B cell (primary cell): ENCODE measurements around the gene KRTAP12-2. TPM values are rescaled to one million over a fixed set of nuclear protein-coding genes. Genes with fewer than 3 reads are reported as not detected.

ENCODE experiments used
- ATAC-seq: fragments of 200-7000 bp; cut with Tn5 transposase; one replicate; pipeline ENCODE4 v1.10.0; 2021; ENCODE audit warnings: low read depth, mild to moderate bottlenecking, moderate number of reproducible peaks, moderate library complexity
- CTCF ChIA-PET: fragments of 350-600 bp; sonication (Branson Sonifier 250); formaldehyde crosslinking; loops from one replicate; lab custom pipeline; 2021; ENCODE audit warnings: antibody characterized with exemption, inconsistent platforms; lab: Charles Lee
- POLR2A ChIA-PET: fragments of 350-600 bp; sonication (Branson Sonifier 250); formaldehyde crosslinking; loops from one replicate; lab custom pipeline; 2021; ENCODE audit warnings: antibody characterized with exemption; lab: Charles Lee
- DNase-seq: peaks from one replicate; pipeline ENCODE4 v3.0.0; 2013
- H2AFZ ChIP-seq: 2 replicates; pipeline ENCODE4 v1.6.1; 2012; ENCODE audit warnings: mild to moderate bottlenecking, low read depth, low read length; ENCODE audit not compliant: insufficient read depth, poor library complexity, severe bottlenecking
- H3K27ac ChIP-seq, 2 donors: 1 replicate in 1 of 2; 2 replicates in 1 of 2; pipeline ENCODE4 v1.5.1; 2012 to 2013; ENCODE audit warnings: low read length in 2 of 2, mild to moderate bottlenecking in 2 of 2, moderate library complexity in 1 of 2
- H3K27me3 ChIP-seq, 4 experiments: fragments of 200-600 bp in 1 of 4; sonication (generic) in 1 of 4; replicated peaks in 1 of 4; 1 replicate in 2 of 4; 2 replicates in 2 of 4; pipeline versions ENCODE4 v1.6.1 to v1.7.0; 2013 to 2016; ENCODE audit warnings: low read length in 3 of 4, mild to moderate bottlenecking in 2 of 4, mixed read lengths in 1 of 4, moderate library complexity in 1 of 4; ENCODE audit not compliant: insufficient read depth in 4 of 4, control insufficient read depth in 3 of 4; ENCODE audit errors: control extremely low read depth in 1 of 4
- H3K36me3 ChIP-seq, 2 experiments: replicated peaks in 1 of 2; 1 replicate in 1 of 2; 2 replicates in 1 of 2; pipeline versions ENCODE4 v1.6.1 to v1.7.1; 2013; ENCODE audit warnings: low read length in 1 of 2; ENCODE audit not compliant: insufficient read depth in 2 of 2, control insufficient read depth in 1 of 2; ENCODE audit errors: control extremely low read depth in 1 of 2, extremely low read depth in 1 of 2
- H3K4me1 ChIP-seq, 2 donors: fragments of 200-600 bp in 1 of 2; sonication (generic) in 1 of 2; 1 replicate in 1 of 2; 2 replicates in 1 of 2; pipeline versions ENCODE4 v1.5.1 to v1.6.1; 2013 to 2017; ENCODE audit warnings: low read length in 2 of 2; ENCODE audit not compliant: control insufficient read depth in 2 of 2, insufficient read depth in 2 of 2
- H3K4me2 ChIP-seq: replicated peaks from 2 replicates; pipeline ENCODE3; 2012; ENCODE audit warnings: mild to moderate bottlenecking, low read depth, low read length; ENCODE audit not compliant: poor library complexity, severe bottlenecking
- H3K4me3 ChIP-seq, 5 experiments: fragments of 200-600 bp in 1 of 5; sonication (generic) in 1 of 5; 1 replicate in 3 of 5; 2 replicates in 2 of 5; pipeline versions ENCODE4 v1.5.1 to v1.7.0; 2011 to 2016; ENCODE audit warnings: low read length in 4 of 5, mild to moderate bottlenecking in 4 of 5, low read depth in 2 of 5, control low read depth in 1 of 5, moderate library complexity in 1 of 5; ENCODE audit not compliant: insufficient read depth in 1 of 5; ENCODE audit errors: control extremely low read depth in 1 of 5, extremely low read depth in 1 of 5
- H3K79me2 ChIP-seq: fragments of 200-600 bp; sonication (generic); one replicate; pipeline ENCODE4 v1.6.0; 2016; ENCODE audit warnings: low read length; ENCODE audit not compliant: control insufficient read depth, insufficient read depth
- H3K9ac ChIP-seq: fragments of 200-600 bp; sonication (generic); 2 replicates; pipeline ENCODE4 v1.6.1; 2017; ENCODE audit warnings: mild to moderate bottlenecking, low read length, moderate library complexity
- H3K9me3 ChIP-seq, 3 donors: one replicate each; pipeline versions ENCODE4 v1.6.1 to v1.7.1; 2013; ENCODE audit warnings: low read length in 2 of 3; ENCODE audit not compliant: control insufficient read depth in 2 of 3, insufficient read depth in 1 of 3; ENCODE audit errors: control extremely low read depth in 1 of 3
- H4K20me1 ChIP-seq: 2 replicates; pipeline ENCODE4 v1.6.0; 2012; ENCODE audit warnings: mild to moderate bottlenecking, low read length; ENCODE audit not compliant: insufficient read depth, control insufficient read depth, poor library complexity, severe bottlenecking
- H3K27ac Mint-ChIP-seq: one replicate; pipeline ENCODE4 v1.8.0; 2021; ENCODE audit warnings: mixed read lengths
- H3K27me3 Mint-ChIP-seq: one replicate; pipeline ENCODE4 v1.8.0; 2021; ENCODE audit warnings: mixed read lengths
- H3K4me1 Mint-ChIP-seq: one replicate; pipeline ENCODE4 v1.8.0; 2021; ENCODE audit warnings: mixed read lengths
- H3K4me3 Mint-ChIP-seq: one replicate; pipeline ENCODE4 v1.8.0; 2021; ENCODE audit warnings: mixed read lengths
- H3K9me3 Mint-ChIP-seq: one replicate; pipeline ENCODE4 v1.8.0; 2022; ENCODE audit warnings: mixed read lengths; ENCODE audit not compliant: insufficient read depth
- CTCF ChIP-seq: fragments of 200-600 bp; IDR thresholded peaks from one replicate; pipeline ENCODE4 v1.8.0; 2022; ENCODE audit warnings: antibody characterized with exemption, mild to moderate bottlenecking
- EZH2 ChIP-seq: IDR thresholded peaks from 2 replicates; pipeline ENCODE4 v1.6.1; 2012; ENCODE audit warnings: borderline replicate concordance, low read depth, mild to moderate bottlenecking, moderate library complexity, low read length; ENCODE audit not compliant: insufficient read depth, poor library complexity, severe bottlenecking
- WGBS: methylation state at CpG from one replicate; pipeline ENCODE4 v1.1.5; 2013; ENCODE audit warnings: missing lambda C conversion rate; ENCODE audit not compliant: insufficient coverage; 5-methylcytosine and 5-hydroxymethylcytosine counted together
- intact Hi-C: fragments of 100-400 bp; cut with micrococcal nuclease; formaldehyde crosslinking; loops from one replicate; pipeline ENCODE4 v1.10.0; 2022
- polyA plus RNA-seq: library from polyadenylated mRNA; depleted of rRNA; stranded (reverse); fragments of >200 nt; gene quantifications from 2 replicates; pipeline ENCODE4 v1.2.3, GENCODE V29; 2012
- total RNA-seq, 2 donors: library from RNA; stranded (reverse); fragments of 120-200 nt in 1 of 2; gene quantifications; 1 replicate in 1 of 2; 2 replicates in 1 of 2; pipeline versions ENCODE4 v1.2.3 to v1.2.4, GENCODE V29; 2013 to 2022

The KRTAP12-2 gene
- total and polyA plus RNA-seq, 2 donors (not counting 1 experiment from before 2014, with no cell fraction given) = not detected

GRCh38 chr21:44687671-44688070 lies 20.9 kb upstream of the KRTAP12-2 start:
- Mint-ChIP-seq H3K4me1 (no peaks in the 10 kb centered on the region), H3K27ac (no peak overlapping the region), H3K27me3 (peaks cover 44% of the 10 kb centered on the region), H3K4me3 (no peak overlapping the region), H3K9me3 (peaks cover 5% of the 10 kb centered on the region)
- peaks cover 0 to 4% (median 3%) of the 10 kb centered on the region in 3 donors for H3K9me3 ChIP-seq
- H3K27ac ChIP-seq = no peak overlapping the region
- no peaks in the 10 kb centered on the region for H4K20me1 ChIP-seq
- no peak overlapping the region for H3K4me2 ChIP-seq
- H3K4me3 ChIP-seq = no peak overlapping the region
- ChIA-PET POLR2A (no interaction called here), CTCF (no interaction called here)
- H3K79me2 ChIP-seq = no peaks in the 10 kb centered on the region
- intact Hi-C loops = no loop called here
- ATAC-seq = no peak
- WGBS = 86% methylated on average over 4 of the region's 11 CpGs
- no peak overlapping the region for H3K9ac ChIP-seq
- DNase-seq = no peak
- H3K36me3 ChIP-seq = no peaks in the 10 kb centered on the region
- H3K27me3 ChIP-seq = peaks cover 0 to 14% (median 0%) of the 10 kb centered on the region in 4 experiments
- no peaks in the 10 kb centered on the region for H3K4me1 ChIP-seq
- TF ChIP-seq CTCF (no peak), EZH2 (no peak)
- no peak overlapping the region for H2AFZ ChIP-seq

DNA sequence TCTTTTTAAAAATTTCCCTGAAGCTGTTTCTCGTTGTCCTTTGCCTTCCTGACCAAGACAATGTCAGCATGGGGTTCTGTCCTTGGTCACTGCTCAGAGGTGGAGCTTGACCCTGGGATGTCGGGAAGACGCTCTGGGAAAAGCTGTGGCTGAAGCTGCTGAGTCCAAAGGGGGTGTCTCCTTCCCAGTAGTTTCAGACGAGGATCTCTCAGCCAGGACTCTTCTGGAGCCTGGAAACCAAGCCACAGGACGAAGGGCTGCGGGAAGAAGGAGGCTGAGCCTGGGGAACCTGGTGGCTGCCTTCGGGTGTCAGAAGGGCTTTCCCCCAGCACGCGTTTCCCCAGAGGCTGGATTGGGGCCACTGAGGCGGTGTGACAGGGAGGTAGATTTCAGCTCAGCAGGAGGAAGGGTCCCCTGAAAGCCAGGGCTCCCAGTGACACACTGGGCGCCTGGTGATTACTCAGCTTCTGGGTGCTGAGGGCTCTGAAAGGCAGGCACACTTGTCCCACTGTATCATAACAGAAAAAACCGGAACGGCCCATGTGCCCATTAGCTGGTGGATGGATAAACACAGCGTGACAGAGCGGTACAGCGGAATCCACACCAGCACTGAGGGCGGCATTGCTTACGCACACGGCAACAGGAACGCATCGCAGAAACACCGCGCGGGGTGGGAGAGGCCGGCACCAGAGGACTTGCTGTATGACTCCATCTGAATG lies 20.3 kb upstream of the KRTAP12-2 start:
- no peaks in the 10 kb centered on the region for H3K9me3 Mint-ChIP-seq
- intact Hi-C loops = no loop called here
- no peak overlapping the region for H3K27ac Mint-ChIP-seq

More for the DNA sequence above, 20.3 kb upstream of the KRTAP12-2 start:
- no peaks in the 10 kb centered on the region for H3K79me2 ChIP-seq
- ChIA-PET CTCF (no interaction called here), POLR2A (no interaction called here)
- H3K36me3 ChIP-seq = no peaks in the 10 kb centered on the region
- ATAC-seq = no peak
- 90% methylated on average over 25 of the region's 25 CpGs for WGBS
- H3K27me3 Mint-ChIP-seq = peaks cover 49% of the 10 kb centered on the region
- H3K4me1 ChIP-seq = no peaks in the 10 kb centered on the region
- no peak overlapping the region for H2AFZ ChIP-seq
- no peak for DNase-seq
- H4K20me1 ChIP-seq = no peaks in the 10 kb centered on the region
- no peak for TF ChIP-seq EZH2
- TF ChIP-seq CTCF = no peak
- H3K4me2 ChIP-seq = no peak overlapping the region
- no peak overlapping the region for H3K9ac ChIP-seq
- no peak overlapping the region for H3K27ac ChIP-seq
- H3K4me3 ChIP-seq = no peak overlapping the region
- H3K27me3 ChIP-seq = peaks cover 0 to 17% (median 0%) of the 10 kb centered on the region in 4 experiments
- peaks cover 0 to 4% (median 0%) of the 10 kb centered on the region in 3 donors for H3K9me3 ChIP-seq
- H3K4me1 Mint-ChIP-seq = no peaks in the 10 kb centered on the region
- H3K4me3 Mint-ChIP-seq = no peak overlapping the region
